ENCODE data around the gene SECISBP2L.

GRCh38 chr15:49036650-49037545 is 9.3 kb downstream of the SECISBP2L start:
- TF ChIP-seq CTCF (IDR thresholded peaks at IDR 0.05) (no peak), POLR2A (IDR thresholded peaks at IDR 0.05) (no peak)
